Naive B cell (primary cell): ENCODE measurements around the gene PI3. TPM values are rescaled to one million over a fixed set of nuclear protein-coding genes. Genes with fewer than 3 reads are reported as not detected.

Experiments used
- ATAC-seq, 2 donors: fragments of 150-1000 bp; cut with Tn5 transposase; 2 replicates each; pipeline ENCODE4 v1.10.0; 2021; ENCODE audit warnings: low read depth in 2 of 2, mild to moderate bottlenecking in 2 of 2, moderate library complexity in 2 of 2
- DNase-seq: peaks from one replicate; pipeline ENCODE4 v3.0.0; 2022
- H3K27ac Mint-ChIP-seq, 6 donors: one replicate each; pipeline ENCODE4 v1.8.0; 2020 to 2022; ENCODE audit warnings: mild to moderate bottlenecking in 6 of 6, mixed read lengths in 6 of 6, moderate library complexity in 5 of 6, inconsistent platforms in 2 of 6
- H3K27me3 Mint-ChIP-seq, 3 donors: one replicate each; pipeline ENCODE4 v1.8.0; 2021 to 2022; ENCODE audit warnings: mixed read lengths in 3 of 3, mild to moderate bottlenecking in 1 of 3
- H3K36me3 Mint-ChIP-seq, 2 donors: one replicate each; pipeline ENCODE4 v1.8.0; 2020 to 2022; ENCODE audit warnings: mixed read lengths in 2 of 2, inconsistent platforms in 1 of 2, mild to moderate bottlenecking in 1 of 2
- H3K4me1 Mint-ChIP-seq, 3 donors: one replicate each; pipeline ENCODE4 v1.8.0; 2020 to 2022; ENCODE audit warnings: mixed read lengths in 3 of 3, inconsistent platforms in 1 of 3, mild to moderate bottlenecking in 1 of 3, moderate library complexity in 1 of 3
- H3K4me3 Mint-ChIP-seq, 8 donors: one replicate each; pipeline ENCODE4 v1.8.0; 2020 to 2022; ENCODE audit warnings: mild to moderate bottlenecking in 8 of 8, mixed read lengths in 8 of 8, moderate library complexity in 8 of 8, inconsistent platforms in 2 of 8
- H3K9me3 Mint-ChIP-seq, 7 donors: one replicate each; pipeline ENCODE4 v1.8.0; 2020 to 2022; ENCODE audit warnings: mixed read lengths in 7 of 7, mild to moderate bottlenecking in 5 of 7, inconsistent platforms in 2 of 7, moderate library complexity in 1 of 7
- polyA plus RNA-seq, 6 donors: library from polyadenylated mRNA; unstranded; fragments of 300-500 nt; fragmentation: Illumina TruSeq; gene quantifications; one replicate each; pipeline ENCODE4 v1.2.3, GENCODE V29; 2021; ENCODE audit warnings: low read depth in 6 of 6

The PI3 gene
- polyA plus RNA-seq, 6 donors from 2014 or later: not detected

GRCh38 chr20:45206725-45207124 is 32.0 kb downstream of the PI3 start, which contains the start of gene SEMG1:
SEMG1 (plus strand) TSS chr20:45207033; CDS start chr20:45207054, 21 bp downstream.
- H3K9me3 Mint-ChIP-seq: peaks cover 5 to 18% (median 7%) of the 10 kb centered on the region in 7 donors
- H3K27ac Mint-ChIP-seq: no peak within 1 kb of the TSS
- H3K36me3 Mint-ChIP-seq: peaks cover 0 to 7% of the 10 kb centered on the region in 2 donors
- ATAC-seq (no peak), DNase-seq (no peak)
- no peak within 1 kb of the TSS for H3K4me3 Mint-ChIP-seq
- H3K27me3 Mint-ChIP-seq: peaks cover 43 to 68% (median 62%) of the 10 kb centered on the region in 3 donors
- H3K4me1 Mint-ChIP-seq: no peaks in the 10 kb centered on the region

GRCh38 chr20:45209924-45210323 is 35.2 kb downstream of the PI3 start:
- Mint-ChIP-seq H3K27ac (no peak overlapping the region), H3K4me3 (no peak overlapping the region), H3K36me3 (no peaks in the 10 kb centered on the region), H3K4me1 (no peaks in the 10 kb centered on the region), H3K9me3 (no peaks in the 10 kb centered on the region), H3K27me3 (peaks cover 54 to 67% (median 67%) of the 10 kb centered on the region in 3 donors)
- no peak for ATAC-seq
- no peak for DNase-seq

- no peaks in the 10 kb centered on the region for H3K4me1 Mint-ChIP-seq
- H3K27me3 Mint-ChIP-seq: peaks cover 46 to 53% (median 50%) of the 10 kb centered on the region in 3 donors
- H3K4me3 Mint-ChIP-seq: no peak overlapping the region
- H3K9me3 Mint-ChIP-seq: peaks cover 0 to 3% (median 0%) of the 10 kb centered on the region in 7 donors
- ATAC-seq (no peak), DNase-seq (no peak)
- H3K27ac Mint-ChIP-seq: no peak overlapping the region
- no peaks in the 10 kb centered on the region for H3K36me3 Mint-ChIP-seq
Observed at GRCh38 chr20:45211569-45212474, 37.1 kb downstream of the PI3 start.

- no peaks in the 10 kb centered on the region for H3K36me3 Mint-ChIP-seq
- H3K27me3 Mint-ChIP-seq: peaks cover 41 to 54% (median 45%) of the 10 kb centered on the region in 3 donors
- DNase-seq (no peak), ATAC-seq (no peak)
- no peak overlapping the region for H3K4me3 Mint-ChIP-seq
- H3K9me3 Mint-ChIP-seq: peaks cover 0 to 3% (median 0%) of the 10 kb centered on the region in 7 donors
- no peaks in the 10 kb centered on the region for H3K4me1 Mint-ChIP-seq
- no peak overlapping the region for H3K27ac Mint-ChIP-seq
Observed at GRCh38 chr20:45212836-45213235, 38.1 kb downstream of the PI3 start.

DNA sequence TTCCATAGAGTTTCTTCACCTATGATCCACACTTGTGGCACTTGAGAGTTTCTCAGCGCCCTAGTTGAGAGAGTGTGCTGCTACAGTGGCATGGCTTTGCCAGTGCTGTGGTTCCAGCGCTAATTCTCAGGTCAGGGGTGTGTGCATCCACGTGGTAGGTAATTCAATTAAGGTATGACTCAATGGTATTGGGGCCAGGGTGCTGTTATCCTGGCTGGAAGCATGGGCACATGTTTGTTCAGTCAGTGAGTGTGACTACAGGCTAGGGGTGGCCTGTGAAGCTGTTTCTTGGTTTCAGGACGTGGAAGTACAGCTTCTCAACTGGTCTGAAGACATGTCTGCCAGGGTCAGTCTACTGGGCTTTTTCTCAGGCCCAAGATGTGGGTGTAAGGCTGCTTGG is 43.4 kb downstream of the PI3 start:
- no peak for DNase-seq
- peaks cover 28 to 56% (median 51%) of the 10 kb centered on the region in 3 donors for H3K27me3 Mint-ChIP-seq
- H3K4me1 Mint-ChIP-seq: no peaks in the 10 kb centered on the region

GRCh38 chr20:45218636-45219035 is 43.9 kb downstream of the PI3 start:
- Mint-ChIP-seq H3K27ac (no peak overlapping the region), H3K9me3 (peaks cover 0 to 5% (median 0%) of the 10 kb centered on the region in 7 donors), H3K36me3 (no peaks in the 10 kb centered on the region), H3K4me1 (no peaks in the 10 kb centered on the region), H3K4me3 (no peak overlapping the region), H3K27me3 (peaks cover 26 to 55% (median 52%) of the 10 kb centered on the region in 3 donors)
- no peak for DNase-seq
- no peak for ATAC-seq

More for the DNA sequence above, 43.4 kb downstream of the PI3 start:
- peaks cover 0 to 5% (median 0%) of the 10 kb centered on the region in 7 donors for H3K9me3 Mint-ChIP-seq
- no peaks in the 10 kb centered on the region for H3K36me3 Mint-ChIP-seq
- no peak for ATAC-seq
- H3K4me3 Mint-ChIP-seq: no peak overlapping the region
- H3K27ac Mint-ChIP-seq: no peak overlapping the region

DNA sequence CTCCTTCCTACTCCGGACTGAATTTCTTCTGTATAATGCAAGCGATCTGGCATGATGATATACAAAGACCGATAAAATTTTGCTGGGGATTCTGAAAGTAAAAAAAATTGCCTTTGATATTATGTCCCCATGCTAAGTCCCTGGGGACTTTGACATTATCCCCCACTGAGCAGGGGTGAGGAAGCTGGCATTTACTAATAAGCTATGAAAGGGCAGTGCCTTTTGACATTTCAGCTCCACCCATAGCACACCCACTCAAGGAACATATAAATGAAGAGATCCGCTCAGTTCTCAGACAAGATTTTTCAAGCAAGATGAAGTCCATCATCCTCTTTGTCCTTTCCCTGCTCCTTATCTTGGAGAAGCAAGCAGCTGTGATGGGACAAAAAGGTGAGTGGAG is 46.4 kb downstream of the PI3 start, which contains the start of gene SEMG2:
Gene SEMG2 (plus strand): TSS at position 298 of the 400 bp plus-strand sequence. CDS start 17 bp downstream, at position 315.
- ATAC-seq: no peak
- Mint-ChIP-seq H3K9me3 (peaks cover 0 to 5% (median 0%) of the 10 kb centered on the region in 7 donors), H3K27ac (no peak within 1 kb of the TSS), H3K36me3 (no peaks in the 10 kb centered on the region), H3K4me1 (no peaks in the 10 kb centered on the region), H3K4me3 (no peak within 1 kb of the TSS), H3K27me3 (peaks cover 18 to 62% (median 61%) of the 10 kb centered on the region in 3 donors)
- no peak for DNase-seq

- no peak for ATAC-seq
- no peaks in the 10 kb centered on the region for H3K4me1 Mint-ChIP-seq
- no peak overlapping the region for H3K4me3 Mint-ChIP-seq
- no peaks in the 10 kb centered on the region for H3K36me3 Mint-ChIP-seq
- no peak for DNase-seq
- H3K27ac Mint-ChIP-seq: no peak overlapping the region
- peaks cover 14 to 58% (median 48%) of the 10 kb centered on the region in 3 donors for H3K27me3 Mint-ChIP-seq
- H3K9me3 Mint-ChIP-seq: peaks cover 0 to 5% (median 0%) of the 10 kb centered on the region in 7 donors
Observed at GRCh38 chr20:45223136-45223535, 48.4 kb downstream of the PI3 start.

Other genes starting within 250 kb of the PI3 start
- 10 to 100 TPM; 24.8 to 49.1 (median 38.4) TPM for gene TOMM34, start 214.5 kb upstream of the PI3 start, polyA plus RNA-seq
- gene STK4, start 208.4 kb upstream of the PI3 start, polyA plus RNA-seq: 100 to 1,000 TPM; 116 to 199 (median 173) TPM
- gene KCNS1, start 73.8 kb upstream of the PI3 start, polyA plus RNA-seq: under 1 TPM in 4 of 6 donors, not detected in 2; 0.06 to 0.26 (median 0.20) TPM
- not detected for gene WFDC5, start 59.7 kb upstream of the PI3 start, polyA plus RNA-seq
- gene WFDC12, start 50.4 kb upstream of the PI3 start, polyA plus RNA-seq: not detected
- not detected for gene SEMG1, start 32.1 kb downstream of the PI3 start, polyA plus RNA-seq
- gene SEMG2, start 46.5 kb downstream of the PI3 start, polyA plus RNA-seq: not detected
- gene SLPI, start 79.7 kb downstream of the PI3 start, polyA plus RNA-seq: under 1 TPM in 1 of 6 donors, not detected in 5; 0.63 TPM
- gene RBPJL, start 131.9 kb downstream of the PI3 start, polyA plus RNA-seq: not detected
- gene MATN4, start 133.4 kb downstream of the PI3 start, polyA plus RNA-seq: not detected
- gene SDC4, start 173.5 kb downstream of the PI3 start, polyA plus RNA-seq: not detected
- gene SYS1, start 188.3 kb downstream of the PI3 start, polyA plus RNA-seq: 10 to 100 TPM; 16.3 to 37.7 (median 36.1) TPM
- gene TP53TG5, start 203.4 kb downstream of the PI3 start, polyA plus RNA-seq: under 1 TPM in 4 of 6 donors, not detected in 2; 0.14 to 0.29 (median 0.21) TPM
- gene DBNDD2, start 233.4 kb downstream of the PI3 start, polyA plus RNA-seq: 1 to 10 TPM; 1.1 to 3.3 (median 2.1) TPM
- gene PIGT, start 241.2 kb downstream of the PI3 start, polyA plus RNA-seq: 100 to 1,000 TPM in 1 of 6 donors, 10 to 100 TPM in 5; 62.0 to 113 (median 77.9) TPM